Activated CD4-positive, alpha-beta T cell treated with anti-CD3 and anti-CD28 coated beads for 36 hours (primary cell): ENCODE measurements around the gene CEMIP2. TPM values are rescaled to one million over a fixed set of nuclear protein-coding genes. Genes with fewer than 3 reads are reported as not detected.

ENCODE experiments used
- ATAC-seq: fragments of 200-7000 bp; cut with Tn5 transposase; one replicate; pipeline ENCODE4 v1.10.0; 2021; ENCODE audit warnings: mild to moderate bottlenecking, moderate library complexity
- CTCF ChIA-PET: fragments of 350-600 bp; sonication (Branson Sonifier 250); formaldehyde crosslinking; loops from one replicate; lab custom pipeline; 2021; ENCODE audit warnings: antibody characterized with exemption; lab: Charles Lee
- POLR2A ChIA-PET: fragments of 350-600 bp; sonication (Branson Sonifier 250); formaldehyde crosslinking; loops from one replicate; lab custom pipeline; 2021; ENCODE audit warnings: antibody characterized with exemption, inconsistent platforms; lab: Charles Lee
- DNase-seq: peaks from one replicate; pipeline ENCODE4 v3.0.0-alpha.2; 2020
- H3K27ac Mint-ChIP-seq: one replicate; pipeline ENCODE4 v1.8.0; 2021; ENCODE audit warnings: mixed read lengths
- H3K27me3 Mint-ChIP-seq: one replicate; pipeline ENCODE4 v1.8.0; 2021; ENCODE audit warnings: mixed read lengths
- H3K36me3 Mint-ChIP-seq: one replicate; pipeline ENCODE4 v1.8.0; 2021; ENCODE audit warnings: low read depth, mixed read lengths
- H3K4me1 Mint-ChIP-seq: one replicate; pipeline ENCODE4 v1.8.0; 2021; ENCODE audit warnings: mixed read lengths
- H3K4me3 Mint-ChIP-seq: one replicate; pipeline ENCODE4 v1.8.0; 2021; ENCODE audit warnings: mild to moderate bottlenecking, moderate library complexity, mixed read lengths
- H3K9me3 Mint-ChIP-seq: one replicate; pipeline ENCODE4 v1.8.0; 2021; ENCODE audit warnings: low read depth, mixed read lengths
- intact Hi-C, 2 experiments: fragments of 100-400 bp; cut with DNase I in 1 of 2; cut with micrococcal nuclease in 1 of 2; formaldehyde crosslinking; loops; one replicate each; pipeline versions ENCODE4 v1.14.2 to v1.15.1; 2022 to 2024; cut with DNase I, micrococcal nuclease
- total RNA-seq, 2 experiments: library from RNA; stranded (reverse); gene quantifications; one replicate each; pipeline ENCODE4 v1.2.3, GENCODE V29; 2021

Gene CEMIP2
- total RNA-seq, 2 experiments from 2014 or later, result 34.1 to 41.0 TPM

DNA sequence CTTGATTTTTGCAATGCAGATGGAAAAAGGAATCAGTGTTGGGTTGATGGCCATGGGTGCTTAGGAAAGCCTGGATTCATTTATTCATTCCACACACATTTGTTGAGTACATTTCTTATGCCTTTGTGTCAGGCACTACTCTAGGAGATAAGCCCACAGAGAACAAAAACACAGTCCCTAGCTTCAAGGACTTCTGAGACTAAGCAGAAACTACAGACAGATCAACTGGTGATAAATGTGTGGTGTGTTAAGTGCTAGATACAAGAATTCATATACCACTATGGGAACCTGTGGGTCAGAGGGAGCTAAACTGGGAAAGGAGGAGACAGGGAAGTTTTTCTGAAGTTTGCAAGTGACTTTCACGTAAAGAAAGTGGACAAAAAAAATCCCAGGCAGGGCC lies 119.9 kb downstream of the CEMIP2 start:
- Mint-ChIP-seq H3K36me3 (no peaks in the 10 kb centered on the region), H3K27me3 (peaks cover 1% of the 10 kb centered on the region), H3K9me3 (no peaks in the 10 kb centered on the region), H3K4me3 (no peak overlapping the region), H3K4me1 (peaks cover 9% of the 10 kb centered on the region), H3K27ac (no peak overlapping the region)
- ChIA-PET POLR2A (no interaction called here), CTCF (interaction anchor here (1.5 kb wide), 1 partner anchor 10 kb away, joined by 6 read pairs; no protein-coding TSS in a partner anchor)
- DNase-seq, result no peak
- ATAC-seq, result no peak
- intact Hi-C loops, result no loop called here

DNA sequence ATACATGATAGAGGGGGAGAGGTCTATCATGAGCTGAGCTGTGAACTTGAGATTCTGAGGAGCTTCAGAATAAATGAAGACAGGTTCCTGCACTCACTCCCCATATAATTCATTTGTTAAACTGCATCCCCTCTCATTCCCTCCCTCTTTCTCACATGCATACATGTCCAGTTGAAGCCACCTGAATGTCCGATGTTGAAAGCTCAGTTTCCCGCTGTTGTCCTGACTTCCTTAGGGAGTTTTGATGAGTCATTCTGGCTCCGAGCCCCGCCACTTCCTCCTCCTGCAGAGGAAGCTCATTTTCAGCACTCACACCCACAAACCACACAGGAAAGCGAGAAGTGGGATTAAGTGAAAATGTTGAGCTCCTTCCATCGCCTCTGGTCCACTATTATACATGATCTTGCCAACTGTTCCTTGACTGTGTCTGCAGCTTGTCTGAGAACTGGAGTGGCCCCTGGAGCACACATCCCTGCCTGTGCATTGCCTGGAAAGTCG lies 121.2 kb downstream of the CEMIP2 start:
- ChIA-PET POLR2A (no interaction called here), CTCF (interaction anchor here (0.6 to 1.5 kb wide), 5 partner anchors 8 to 362 kb away, joined by 3 to 6 read pairs (median 5); no protein-coding TSS in a partner anchor)
- H3K4me1 Mint-ChIP-seq, result peaks cover 9% of the 10 kb centered on the region
- H3K4me3 Mint-ChIP-seq, result no peak overlapping the region
- intact Hi-C loops, result no loop called here
- H3K36me3 Mint-ChIP-seq, result no peaks in the 10 kb centered on the region
- no peak overlapping the region for H3K27ac Mint-ChIP-seq
- no peak for DNase-seq
- peaks cover 1% of the 10 kb centered on the region for H3K27me3 Mint-ChIP-seq
- no peaks in the 10 kb centered on the region for H3K9me3 Mint-ChIP-seq
- no peak for ATAC-seq

DNA sequence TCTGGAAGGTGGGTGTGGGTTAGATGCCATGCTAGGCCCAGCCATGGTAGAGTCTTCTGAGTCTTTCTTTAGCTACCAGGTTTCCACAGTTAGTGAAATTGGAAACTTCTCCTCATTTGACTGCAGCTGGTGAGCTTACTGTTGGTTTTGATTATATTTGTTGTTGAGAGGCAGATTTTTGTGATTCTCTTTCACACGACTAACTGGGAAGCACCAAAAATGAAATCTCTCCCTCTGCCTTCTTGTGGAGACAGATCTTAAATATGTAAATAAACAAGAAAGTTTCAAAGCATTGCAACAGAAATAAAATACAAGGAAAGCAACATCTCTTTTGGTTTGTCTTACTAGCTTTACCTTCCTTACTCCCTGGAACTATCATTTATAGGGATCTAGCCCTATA lies 122.2 kb downstream of the CEMIP2 start:
- peaks cover 1% of the 10 kb centered on the region for H3K27me3 Mint-ChIP-seq
- no peak overlapping the region for H3K4me3 Mint-ChIP-seq
- intact Hi-C loops, result no loop called here
- POLR2A ChIA-PET, result interaction anchor here (0.6 kb wide), 1 partner anchor 38 kb away, joined by 3 read pairs; no protein-coding TSS in a partner anchor
- no peaks in the 10 kb centered on the region for H3K9me3 Mint-ChIP-seq
- peaks cover 9% of the 10 kb centered on the region for H3K4me1 Mint-ChIP-seq
- ATAC-seq (no peak), DNase-seq (no peak)
- H3K27ac Mint-ChIP-seq, result no peak overlapping the region
- CTCF ChIA-PET, result interaction anchor here (0.5 to 1.5 kb wide), 2 partner anchors 38 to 41 kb away, joined by 4 to 5 read pairs; no protein-coding TSS in a partner anchor
- no peaks in the 10 kb centered on the region for H3K36me3 Mint-ChIP-seq

DNA sequence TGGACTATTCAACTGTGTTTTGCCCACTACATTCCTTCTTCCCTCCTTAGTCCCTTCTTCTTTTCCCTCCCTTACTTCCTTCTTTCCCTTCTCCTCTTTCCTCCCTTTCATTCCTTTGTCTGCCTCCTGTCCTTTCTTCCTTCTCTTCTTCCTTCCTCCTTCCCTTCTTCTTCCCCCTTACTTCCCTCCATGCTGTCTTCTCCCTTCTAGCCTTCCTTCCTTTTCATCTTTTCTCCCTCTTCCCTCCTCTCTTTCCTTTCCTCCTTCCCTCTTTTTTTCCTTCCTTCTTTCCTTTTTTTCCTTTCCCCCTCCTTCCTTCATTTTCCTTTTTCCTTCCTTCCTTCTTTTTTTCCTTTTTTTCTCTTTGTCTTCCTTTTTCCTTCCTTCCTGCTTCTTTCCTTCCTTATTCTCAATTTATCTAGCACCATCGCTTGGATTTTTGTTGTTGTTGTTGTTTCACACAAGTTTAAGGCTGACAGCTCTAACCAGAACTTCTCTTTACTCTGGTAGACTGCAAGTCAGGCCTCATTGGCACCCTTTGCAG lies 123.4 kb downstream of the CEMIP2 start:
- intact Hi-C loops, result no loop called here
- Mint-ChIP-seq H3K9me3 (no peaks in the 10 kb centered on the region), H3K4me1 (peaks cover 11% of the 10 kb centered on the region), H3K27ac (no peak overlapping the region), H3K4me3 (no peak overlapping the region), H3K36me3 (no peaks in the 10 kb centered on the region), H3K27me3 (no peaks in the 10 kb centered on the region)
- ChIA-PET POLR2A (no interaction called here), CTCF (no interaction called here)
- DNase-seq (no peak), ATAC-seq (no peak)

GRCh38 chr9:71643330-71643729 lies 125.0 kb downstream of the CEMIP2 start:
- no peak overlapping the region for H3K4me3 Mint-ChIP-seq
- peaks cover 21% of the 10 kb centered on the region for H3K4me1 Mint-ChIP-seq
- no peak overlapping the region for H3K27ac Mint-ChIP-seq
- H3K9me3 Mint-ChIP-seq, result no peaks in the 10 kb centered on the region
- ATAC-seq (no peak), DNase-seq (no peak)
- intact Hi-C loops, result no loop called here
- CTCF ChIA-PET, result no interaction called here
- no peaks in the 10 kb centered on the region for H3K27me3 Mint-ChIP-seq
- no peaks in the 10 kb centered on the region for H3K36me3 Mint-ChIP-seq
- POLR2A ChIA-PET, result no interaction called here

DNA sequence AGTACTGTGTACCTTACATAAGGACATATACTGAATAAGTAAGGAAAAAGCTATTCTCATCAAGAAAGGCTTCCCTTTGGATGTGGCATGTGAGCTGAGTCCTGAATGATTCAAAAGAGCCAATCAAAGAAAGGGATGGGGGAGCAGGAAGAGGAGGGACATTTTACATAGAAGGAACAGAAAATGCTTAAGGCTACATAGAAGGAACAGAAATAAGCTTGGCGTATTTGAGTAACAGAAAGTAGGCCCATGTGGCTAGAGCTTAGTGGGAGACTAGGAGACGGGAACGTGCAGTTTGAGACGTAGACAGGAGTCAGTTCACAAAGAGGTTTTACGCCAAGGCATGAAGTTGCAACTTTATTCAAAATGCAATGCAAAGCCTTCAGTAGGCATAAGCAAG lies 126.3 kb downstream of the CEMIP2 start:
- DNase-seq, result no peak
- H3K4me1 Mint-ChIP-seq, result peaks cover 16% of the 10 kb centered on the region
- H3K27me3 Mint-ChIP-seq, result no peaks in the 10 kb centered on the region
- H3K9me3 Mint-ChIP-seq, result no peaks in the 10 kb centered on the region
- ChIA-PET POLR2A (no interaction called here), CTCF (interaction anchor here (0.6 to 1.6 kb wide), 2 partner anchors 37 to 868 kb away, joined by 3 to 4 read pairs; no protein-coding TSS in a partner anchor)
- ATAC-seq, result no peak
- no peaks in the 10 kb centered on the region for H3K36me3 Mint-ChIP-seq
- H3K4me3 Mint-ChIP-seq, result no peak overlapping the region
- H3K27ac Mint-ChIP-seq, result no peak overlapping the region
- intact Hi-C loops, result no loop called here

- no peak overlapping the region for H3K4me3 Mint-ChIP-seq
- POLR2A ChIA-PET, result no interaction called here
- peak overlapping the region; percentile 0 for H3K27ac Mint-ChIP-seq
Measured at GRCh38 chr9:71638627-71639026, 129.7 kb downstream of the CEMIP2 start.

GRCh38 chr9:71637926-71638325 lies 130.4 kb downstream of the CEMIP2 start:
- DNase-seq (no peak), ATAC-seq (no peak)
- CTCF ChIA-PET, result interaction anchor here (0.6 to 1.6 kb wide), 3 partner anchors 10 to 236 kb away, joined by 3 to 6 read pairs (median 3); no protein-coding TSS in a partner anchor
- no peaks in the 10 kb centered on the region for H3K36me3 Mint-ChIP-seq
- H3K4me1 Mint-ChIP-seq, result peaks cover 14% of the 10 kb centered on the region
- peak overlapping the region; percentile 2 for H3K27ac Mint-ChIP-seq
- H3K4me3 Mint-ChIP-seq, result no peak overlapping the region
- no peaks in the 10 kb centered on the region for H3K9me3 Mint-ChIP-seq
- POLR2A ChIA-PET, result no interaction called here
- intact Hi-C loops, result loop anchor here in 1 of 2 experiments (2.0 kb wide), 1 partner anchor 33 kb away; no protein-coding TSS in a partner anchor
- H3K27me3 Mint-ChIP-seq, result no peaks in the 10 kb centered on the region

More at GRCh38 chr9:71638627-71639026, 129.7 kb downstream of the CEMIP2 start:
- H3K27me3 Mint-ChIP-seq, result no peaks in the 10 kb centered on the region
- CTCF ChIA-PET, result interaction anchor here (0.6 to 1.6 kb wide), 6 partner anchors 9 to 1004 kb away, joined by 3 to 6 read pairs (median 3); no protein-coding TSS in a partner anchor
- H3K36me3 Mint-ChIP-seq, result no peaks in the 10 kb centered on the region
- DNase-seq (no peak), ATAC-seq (peak; percentile 33)
- peaks cover 14% of the 10 kb centered on the region for H3K4me1 Mint-ChIP-seq
- intact Hi-C loops, result no loop called here
- no peaks in the 10 kb centered on the region for H3K9me3 Mint-ChIP-seq

DNA sequence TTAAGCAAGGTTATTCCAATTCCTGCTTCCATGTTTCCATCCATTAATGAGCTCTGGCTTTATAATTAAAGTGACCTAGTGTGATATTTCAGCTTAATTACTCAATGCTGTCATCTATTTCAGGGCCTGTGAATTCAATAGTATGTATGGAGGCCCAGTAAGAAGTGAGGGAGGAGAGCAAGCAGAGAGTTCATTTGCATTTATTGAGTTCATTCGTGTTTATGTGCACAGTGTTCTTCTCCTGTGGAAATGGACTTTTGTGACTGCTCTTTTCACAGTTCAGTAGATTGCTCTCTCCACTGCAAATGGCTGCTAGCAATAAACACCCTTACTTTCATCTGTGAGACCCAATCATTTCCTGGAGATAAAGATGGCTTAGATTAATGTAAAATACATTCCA lies 130.9 kb downstream of the CEMIP2 start:
- H3K9me3 Mint-ChIP-seq, result no peaks in the 10 kb centered on the region
- H3K27me3 Mint-ChIP-seq, result peaks cover 1% of the 10 kb centered on the region
- intact Hi-C loops, result loop anchor here in 1 of 2 experiments (2.0 kb wide), 1 partner anchor 33 kb away; no protein-coding TSS in a partner anchor
- peaks cover 14% of the 10 kb centered on the region for H3K4me1 Mint-ChIP-seq
- ATAC-seq (no peak), DNase-seq (no peak)
- H3K4me3 Mint-ChIP-seq, result no peak overlapping the region
- no peak overlapping the region for H3K27ac Mint-ChIP-seq
- H3K36me3 Mint-ChIP-seq, result no peaks in the 10 kb centered on the region
- ChIA-PET CTCF (interaction anchor here (0.7 kb wide), 2 partner anchors 33 to 237 kb away, joined by 3 read pairs; no protein-coding TSS in a partner anchor), POLR2A (no interaction called here)

GRCh38 chr9:71636143-71636839 lies 132.0 kb downstream of the CEMIP2 start:
- H3K27ac Mint-ChIP-seq, result no peak overlapping the region
- ATAC-seq (no peak), DNase-seq (no peak)
- intact Hi-C loops, result loop anchor here in 1 of 2 experiments (2.0 kb wide), 1 partner anchor 31 kb away; no protein-coding TSS in a partner anchor
- H3K4me3 Mint-ChIP-seq, result no peak overlapping the region
- ChIA-PET POLR2A (no interaction called here), CTCF (no interaction called here)
- H3K4me1 Mint-ChIP-seq, result peaks cover 14% of the 10 kb centered on the region
- no peaks in the 10 kb centered on the region for H3K9me3 Mint-ChIP-seq
- no peaks in the 10 kb centered on the region for H3K36me3 Mint-ChIP-seq
- peaks cover 2% of the 10 kb centered on the region for H3K27me3 Mint-ChIP-seq

DNA sequence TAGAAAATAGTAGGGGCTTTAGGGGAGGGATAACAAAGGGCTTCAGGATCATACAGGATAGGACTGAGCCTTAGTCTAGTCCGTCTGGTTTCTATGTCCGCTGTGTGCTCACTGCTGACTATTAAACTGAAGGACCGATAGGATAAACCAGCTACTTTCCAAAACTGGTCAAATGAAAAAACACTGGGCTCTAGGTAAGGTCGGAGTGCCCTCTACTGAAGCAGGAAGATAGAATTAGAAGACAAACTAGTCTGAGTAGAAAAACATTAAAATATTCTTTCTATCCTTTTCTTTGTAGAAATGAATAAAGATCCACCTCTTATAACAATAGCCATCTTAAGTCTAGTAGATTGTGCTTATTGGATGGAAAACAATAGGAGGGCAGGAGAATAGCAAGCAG lies 133.6 kb downstream of the CEMIP2 start:
- no peaks in the 10 kb centered on the region for H3K36me3 Mint-ChIP-seq
- intact Hi-C loops, result no loop called here
- POLR2A ChIA-PET, result no interaction called here
- CTCF ChIA-PET, result no interaction called here
- DNase-seq (no peak), ATAC-seq (no peak)
- peaks cover 12% of the 10 kb centered on the region for H3K4me1 Mint-ChIP-seq
- H3K4me3 Mint-ChIP-seq, result no peak overlapping the region
- peaks cover 2% of the 10 kb centered on the region for H3K27me3 Mint-ChIP-seq
- no peak overlapping the region for H3K27ac Mint-ChIP-seq
- H3K9me3 Mint-ChIP-seq, result no peaks in the 10 kb centered on the region
